GM18519 (cell line): ENCODE data around the gene HHAT.
"Not testable (repeated sequence)": the region's sequence is repeated elsewhere in the genome, so short reads cannot be mapped to it uniquely, and the experiment has no call there.

Experiments
- ATAC-seq: cut with Tn5 transposase; IDR thresholded peaks from one replicate; pipeline ENCODE4 v1.9.1; 2021; ENCODE audit warnings: mild to moderate bottlenecking, moderate library complexity; ENCODE audit not compliant: unreplicated experiment, low FRiP score

The HHAT gene

GRCh38 chr1:210352575-210352974 is 23.9 kb downstream of the HHAT start:
- ATAC-seq, result no peak

GRCh38 chr1:210354305-210354704 is 25.6 kb downstream of the HHAT start:
- not testable (repeated sequence) for ATAC-seq

GRCh38 chr1:210358626-210359025 is 29.9 kb downstream of the HHAT start:
- ATAC-seq, result no peak

- ATAC-seq, result no peak
Measured at GRCh38 chr1:210359255-210359654, 30.6 kb downstream of the HHAT start.

- peak; percentile 75 for ATAC-seq
Measured at GRCh38 chr1:210360852-210361477, 32.3 kb downstream of the HHAT start.

- ATAC-seq, result no peak
Measured at GRCh38 chr1:210361665-210362064, 33.0 kb downstream of the HHAT start.

- no peak for ATAC-seq
Measured at GRCh38 chr1:210362526-210362925, 33.8 kb downstream of the HHAT start.

GRCh38 chr1:210363119-210363518 is 34.4 kb downstream of the HHAT start:
- no peak for ATAC-seq

- no peak for ATAC-seq
Measured at GRCh38 chr1:210364479-210364878, 35.8 kb downstream of the HHAT start.

- no peak for ATAC-seq
Measured at GRCh38 chr1:210366767-210367166, 38.1 kb downstream of the HHAT start.

- ATAC-seq, result no peak
Measured at GRCh38 chr1:210367566-210367965, 38.9 kb downstream of the HHAT start.

- ATAC-seq, result no peak
Measured at GRCh38 chr1:210369425-210369824, 40.7 kb downstream of the HHAT start.

GRCh38 chr1:210371916-210372315 is 43.2 kb downstream of the HHAT start:
- ATAC-seq, result no peak

- ATAC-seq, result no peak
Measured at GRCh38 chr1:210372491-210372890, 43.8 kb downstream of the HHAT start.

GRCh38 chr1:210372931-210373627 is 44.4 kb downstream of the HHAT start:
- ATAC-seq, result no peak

GRCh38 chr1:210373628-210373877 is 44.9 kb downstream of the HHAT start:
- ATAC-seq, result no peak

GRCh38 chr1:210373878-210374599 is 45.3 kb downstream of the HHAT start:
- ATAC-seq, result peak; percentile 82

GRCh38 chr1:210374600-210374953 is 45.9 kb downstream of the HHAT start:
- ATAC-seq, result no peak

- no peak for ATAC-seq
Measured at GRCh38 chr1:210376836-210377372, 48.2 kb downstream of the HHAT start.

- ATAC-seq, result no peak
Measured at GRCh38 chr1:210377731-210378333, 49.1 kb downstream of the HHAT start.

- ATAC-seq, result no peak
Measured at GRCh38 chr1:210378736-210379135, 50.0 kb downstream of the HHAT start.
